Cardiac muscle cell (in vitro differentiated cells and primary cell): ENCODE measurements around the gene PODXL2. TPM values are rescaled to one million over a fixed set of nuclear protein-coding genes. Genes with fewer than 3 reads are reported as not detected.
A peak's percentile ranks its signal among the peaks of the same experiment; 100 is the strongest.

Experiments used
- DNase-seq, 2 donors: peaks; one replicate each; pipeline versions ENCODE4 v3.0.0 to v3.0.0-alpha.2; 2010 to 2017; ENCODE audit warnings: low read depth in 1 of 2, low spot score in 1 of 2
- H3K27ac ChIP-seq: fragments of 200-600 bp; sonication (generic); 2 replicates; pipeline ENCODE4 v1.5.1; 2016
- H3K27me3 ChIP-seq: fragments of 200-600 bp; sonication (generic); 2 replicates; pipeline ENCODE4 v1.6.0; 2016; ENCODE audit warnings: control low read depth
- H3K36me3 ChIP-seq: fragments of 200-600 bp; sonication (generic); 2 replicates; pipeline ENCODE4 v1.5.1; 2016; ENCODE audit warnings: control low read depth
- H3K4me1 ChIP-seq: fragments of 200-600 bp; sonication (generic); 2 replicates; pipeline ENCODE4 v1.8.1; 2017; ENCODE audit warnings: low read depth, mild to moderate bottlenecking, mixed run types
- H3K4me3 ChIP-seq: fragments of 200-600 bp; sonication (generic); 2 replicates; pipeline ENCODE4 v1.5.1; 2016; ENCODE audit warnings: mild to moderate bottlenecking
- H3K9me3 ChIP-seq: fragments of 200-600 bp; sonication (generic); 2 replicates; pipeline ENCODE4 v1.5.1; 2017; ENCODE audit warnings: low read depth, mild to moderate bottlenecking, control low read depth
- CTCF ChIP-seq: IDR thresholded peaks from 2 replicates; pipeline ENCODE4 v1.5.1; 2012; ENCODE audit warnings: low read depth, mild to moderate bottlenecking, low read length
- polyA plus RNA-seq: library from polyadenylated mRNA; unstranded; fragments of >200 nt; fragmentation: Nextera tagmentation; extraction: Ambion mirVana; gene quantifications from 2 replicates; pipeline ENCODE4 v1.2.1, GENCODE V29; 2016
- total RNA-seq: library from RNA; depleted of rRNA; stranded (reverse); fragments of >200 nt; gene quantifications from 2 replicates; pipeline ENCODE4 v1.2.3, GENCODE V29; 2016

PODXL2 gene
- total and polyA plus RNA-seq, 2 experiments from 2014 or later = 16.0 to 24.9 TPM

GRCh38 chr3:127644641-127645370, 15.8 kb downstream of the PODXL2 start:
- Histone ChIP-seq H3K27ac (no peak overlapping the region), H3K9me3 (no peaks in the 10 kb centered on the region), H3K36me3 (no peaks in the 10 kb centered on the region), H3K27me3 (no peaks in the 10 kb centered on the region), H3K4me3 (no peak overlapping the region), H3K4me1 (peaks cover 9% of the 10 kb centered on the region)
- TF ChIP-seq CTCF = no peak
- DNase-seq = no peak

DNA sequence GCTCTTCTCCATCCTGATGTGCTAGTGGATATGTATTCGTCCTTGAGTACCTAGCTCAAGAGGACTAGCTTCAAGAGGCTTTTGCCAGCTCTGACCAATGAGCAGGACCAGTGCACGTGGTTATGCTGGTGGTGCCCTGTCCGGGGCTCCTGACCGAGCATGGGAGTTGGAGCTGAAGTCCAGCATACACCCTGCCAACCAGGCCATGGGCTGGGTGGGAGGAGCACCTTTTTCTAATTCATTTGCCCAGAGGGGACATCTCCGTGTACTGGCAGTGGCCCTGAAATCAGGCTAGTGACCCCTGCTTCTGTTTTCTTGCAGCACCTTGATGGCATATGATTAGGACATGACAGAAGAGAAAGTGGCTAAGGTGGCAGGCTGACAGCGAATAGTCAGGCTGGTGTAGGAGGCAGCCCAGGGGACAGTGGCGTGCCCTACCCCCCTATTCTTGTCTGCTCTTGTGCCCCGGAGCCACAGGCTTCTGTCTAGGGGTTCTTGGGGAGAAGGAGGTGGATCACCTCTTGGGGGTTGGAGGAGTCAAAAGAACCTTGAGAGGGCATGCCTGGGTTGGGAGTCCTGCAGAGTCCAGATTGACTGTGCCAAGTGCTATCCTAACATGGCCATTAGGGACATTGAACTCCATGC, 16.5 kb downstream of the PODXL2 start:
- Histone ChIP-seq H3K27me3 (no peaks in the 10 kb centered on the region), H3K36me3 (no peaks in the 10 kb centered on the region), H3K4me1 (peaks cover 9% of the 10 kb centered on the region), H3K4me3 (no peak overlapping the region), H3K27ac (no peak overlapping the region), H3K9me3 (no peaks in the 10 kb centered on the region)
- no peak for DNase-seq
- no peak for TF ChIP-seq CTCF

- Histone ChIP-seq H3K4me3 (no peak overlapping the region), H3K36me3 (no peaks in the 10 kb centered on the region), H3K9me3 (no peaks in the 10 kb centered on the region), H3K27ac (no peak overlapping the region), H3K4me1 (peaks cover 9% of the 10 kb centered on the region), H3K27me3 (no peaks in the 10 kb centered on the region)
- DNase-seq = no peak
- TF ChIP-seq CTCF = no peak
These were observed 17.6 kb downstream of the PODXL2 start for GRCh38 chr3:127646501-127647046.

GRCh38 chr3:127647166-127647844, 18.3 kb downstream of the PODXL2 start:
- peaks cover 9% of the 10 kb centered on the region for H3K4me1 ChIP-seq
- DNase-seq = peak in 1 of 2 donors; percentile 26
- peak overlapping the region; percentile 15 for H3K27ac ChIP-seq
- no peaks in the 10 kb centered on the region for H3K36me3 ChIP-seq
- no peak for TF ChIP-seq CTCF
- no peaks in the 10 kb centered on the region for H3K9me3 ChIP-seq
- H3K4me3 ChIP-seq = no peak overlapping the region
- no peaks in the 10 kb centered on the region for H3K27me3 ChIP-seq

GRCh38 chr3:127647845-127648204, 18.8 kb downstream of the PODXL2 start:
- H3K4me1 ChIP-seq = peaks cover 9% of the 10 kb centered on the region
- DNase-seq = no peak
- no peaks in the 10 kb centered on the region for H3K36me3 ChIP-seq
- H3K9me3 ChIP-seq = no peaks in the 10 kb centered on the region
- H3K4me3 ChIP-seq = no peak overlapping the region
- no peak for TF ChIP-seq CTCF
- peak overlapping the region; percentile 15 for H3K27ac ChIP-seq
- no peaks in the 10 kb centered on the region for H3K27me3 ChIP-seq
